HCT116 (cell line): ENCODE results near the gene DEFB127. TPM values are rescaled to one million over a fixed set of nuclear protein-coding genes. Genes with fewer than 3 reads are reported as not detected.
"Not testable (repeated sequence)": the region's sequence is repeated elsewhere in the genome, so short reads cannot be mapped to it uniquely, and the experiment has no call there.

Source experiments
- ATAC-seq: fragments of 200-7000 bp; cut with Tn5 transposase; 2 replicates; pipeline ENCODE4 v1.9.1; 2020; ENCODE audit warnings: mild to moderate bottlenecking, moderate library complexity
- BruUV-seq: library from RNA; stranded (reverse); fragments of 400-500 nt; replicated peaks from 2 replicates; lab custom pipeline; 2021; lab: Mats Ljungman, UMichigan
- CTCF ChIA-PET: fragments of 300-600 bp; sonication (Branson Sonifier 250); formaldehyde crosslinking; loops from one replicate; lab custom pipeline; 2021; ENCODE audit warnings: antibody characterized with exemption; lab: Charles Lee
- POLR2A ChIA-PET: fragments of 300-600, 350-600 bp; sonication (Branson Sonifier 250); formaldehyde crosslinking; loops from one replicate; lab custom pipeline; 2021; ENCODE audit warnings: antibody characterized with exemption; lab: Charles Lee
- RAD21 ChIA-PET, 2 experiments: fragments of 300-600 bp; sonication (Branson Sonifier 250); formaldehyde crosslinking; loops; one replicate each; lab custom pipeline; 2023; ENCODE audit warnings: low total read pairs in 2 of 2; ENCODE audit not compliant: uncharacterized antibody in 2 of 2, unreplicated experiment in 2 of 2, low non-redundant PET in 1 of 2; lab: Charles Lee
- DNase-seq: peaks from one replicate; pipeline ENCODE4 v3.0.0-alpha.2; 2010; ENCODE audit warnings: low read depth, low spot score
- H2AFZ ChIP-seq: fragments of 200-600 bp; shearing (Covaris generic), sonication (generic); 2 replicates; pipeline ENCODE4 v1.6.1; 2017; ENCODE audit warnings: low read depth, mixed run types, mixed read lengths, antibody characterized with exemption, low read length; ENCODE audit not compliant: poor library complexity, severe bottlenecking
- H3K27ac ChIP-seq: 2 replicates; pipeline ENCODE4 v1.5.1; 2012; ENCODE audit warnings: low read depth, low read length
- H3K27me3 ChIP-seq: fragments of 200-600 bp; sonication (generic); 2 replicates; pipeline ENCODE4 v1.6.1; 2016; ENCODE audit warnings: mixed run types, low read length, mixed read lengths; ENCODE audit not compliant: insufficient read depth
- H3K36me3 ChIP-seq, 2 experiments: fragments of 200-500 bp in 1 of 2; fragments of 200-600 bp in 1 of 2; sonication (Bioruptor generic) in 1 of 2; sonication (generic) in 1 of 2; 2 replicates each; pipeline versions ENCODE4 v1.5.1 to v1.6.1; 2014 to 2016; ENCODE audit warnings: low read length in 2 of 2, inconsistent platforms in 1 of 2, mixed read lengths in 1 of 2, mixed run types in 1 of 2; ENCODE audit not compliant: insufficient read depth in 2 of 2, control insufficient read depth in 1 of 2
- H3K4me1 ChIP-seq, 2 experiments: fragments of 200-600 bp in 1 of 2; sonication (generic) in 1 of 2; 2 replicates each; pipeline versions ENCODE4 v1.5.1 to v1.6.1; 2012 to 2017; ENCODE audit warnings: low read length in 2 of 2, inconsistent platforms in 1 of 2, mild to moderate bottlenecking in 1 of 2, mixed read lengths in 1 of 2, mixed run types in 1 of 2, moderate library complexity in 1 of 2; ENCODE audit not compliant: insufficient read depth in 2 of 2, control insufficient read depth in 1 of 2
- H3K4me2 ChIP-seq: fragments of 200-600 bp; sonication (generic); 2 replicates; pipeline ENCODE4 v1.6.1; 2017; ENCODE audit warnings: mixed run types, low read length, mixed read lengths
- H3K4me3 ChIP-seq, 2 experiments: fragments of 200-600 bp in 1 of 2; sonication (generic) in 1 of 2; replicated peaks in 1 of 2; 2 replicates each; pipeline ENCODE4 v1.5.1; 2011 to 2016; ENCODE audit warnings: low read length in 2 of 2, control low read depth in 1 of 2, low read depth in 1 of 2, mild to moderate bottlenecking in 1 of 2, mixed read lengths in 1 of 2, mixed run types in 1 of 2
- H3K79me2 ChIP-seq: fragments of 200-600 bp; sonication (generic); 2 replicates; pipeline ENCODE4 v1.6.1; 2017; ENCODE audit warnings: mild to moderate bottlenecking, mixed run types, low read length, moderate library complexity, mixed read lengths; ENCODE audit not compliant: insufficient read depth
- H3K9ac ChIP-seq: fragments of 200-600 bp; sonication (generic); 2 replicates; pipeline ENCODE4 v1.6.1; 2016; ENCODE audit warnings: low read length, mixed read lengths
- H3K9me2 ChIP-seq: fragments of 200-600 bp; sonication (generic), shearing (Covaris generic); 2 replicates; pipeline ENCODE4 v1.6.1; 2017; ENCODE audit warnings: mixed run types, mild to moderate bottlenecking, moderate library complexity; ENCODE audit not compliant: insufficient read depth
- H3K9me3 ChIP-seq, 2 experiments: fragments of 200-500 bp in 1 of 2; fragments of 200-600 bp in 1 of 2; sonication (Bioruptor generic) in 1 of 2; sonication (generic) in 1 of 2; 2 replicates each; pipeline ENCODE4 v1.6.1; 2014 to 2017; ENCODE audit warnings: low read length in 2 of 2, mixed read lengths in 2 of 2, inconsistent platforms in 1 of 2, low read depth in 1 of 2, mild to moderate bottlenecking in 1 of 2, mixed run types in 1 of 2, moderate library complexity in 1 of 2; ENCODE audit not compliant: control insufficient read depth in 1 of 2, insufficient read depth in 1 of 2
- H4K20me1 ChIP-seq: fragments of 200-600 bp; sonication (generic), shearing (Covaris generic); 2 replicates; pipeline ENCODE4 v1.6.1; 2017; ENCODE audit warnings: mixed run types, mild to moderate bottlenecking, moderate library complexity; ENCODE audit not compliant: insufficient read depth
- CEBPB ChIP-seq: IDR thresholded peaks from 2 replicates; pipeline ENCODE4 v1.6.1; 2012; ENCODE audit warnings: low read depth
- EGR1 ChIP-seq: IDR thresholded peaks from 2 replicates; pipeline ENCODE4 v1.6.1; 2012; ENCODE audit warnings: low read depth
- ELF1 ChIP-seq: IDR thresholded peaks from 2 replicates; pipeline ENCODE4 v1.6.1; 2012; ENCODE audit warnings: low read depth, borderline replicate concordance
- EZH2phosphoT487 ChIP-seq: fragments of 200-600 bp; IDR thresholded peaks from 2 replicates; pipeline ENCODE4 v1.6.1; 2018; ENCODE audit warnings: antibody characterized with exemption, borderline replicate concordance
- JUND ChIP-seq: IDR thresholded peaks from 2 replicates; pipeline ENCODE4 v1.6.1; 2012
- POLR2A ChIP-seq: IDR thresholded peaks from 2 replicates; pipeline ENCODE4 v1.7.0; 2011; ENCODE audit warnings: borderline replicate concordance; ENCODE audit not compliant: insufficient read depth, insufficient read length; ENCODE audit errors: extremely low read depth
- POLR2AphosphoS5 ChIP-seq: IDR thresholded peaks from 2 replicates; pipeline ENCODE4 v1.6.1; 2011; ENCODE audit warnings: mild to moderate bottlenecking, low read depth, low read length, moderate library complexity
- RAD21 ChIP-seq: IDR thresholded peaks from 2 replicates; pipeline ENCODE4 v1.6.1; 2012; ENCODE audit warnings: low read depth, mild to moderate bottlenecking
- SIN3A ChIP-seq: IDR thresholded peaks from 2 replicates; pipeline ENCODE4 v1.6.1; 2012; ENCODE audit warnings: low read depth
- SP1 ChIP-seq: IDR thresholded peaks from 2 replicates; pipeline ENCODE4 v1.6.1; 2012; ENCODE audit warnings: low read depth
- intact Hi-C: fragments of 100-400 bp; cut with micrococcal nuclease; formaldehyde crosslinking; loops from 2 replicates; pipeline ENCODE4 v1.10.0; 2022
- total RNA-seq: library from RNA; stranded (reverse); gene quantifications from one replicate; pipeline ENCODE4 v1.2.1, GENCODE V29; 2021; ENCODE audit not compliant: unreplicated experiment
- TF ChIP-seq, protein P1 (sequence below), 3 experiments: fragments of 200-600 bp in 1 of 3; sonication (generic) in 1 of 3; IDR thresholded peaks in 2 of 3; conservative IDR thresholded peaks in 1 of 3; 2 replicates each; pipeline ENCODE4 v1.5.1; 2012 to 2017; ENCODE audit warnings: low read depth in 2 of 3, low read length in 2 of 3, antibody characterized with exemption in 1 of 3, borderline replicate concordance in 1 of 3, control low read depth in 1 of 3, mild to moderate bottlenecking in 1 of 3, mixed read lengths in 1 of 3, mixed run types in 1 of 3, moderate library complexity in 1 of 3; ENCODE audit not compliant: insufficient read depth in 1 of 3

The DEFB127 gene
- total RNA-seq, 1 experiment from 2014 or later = not detected

DNA sequence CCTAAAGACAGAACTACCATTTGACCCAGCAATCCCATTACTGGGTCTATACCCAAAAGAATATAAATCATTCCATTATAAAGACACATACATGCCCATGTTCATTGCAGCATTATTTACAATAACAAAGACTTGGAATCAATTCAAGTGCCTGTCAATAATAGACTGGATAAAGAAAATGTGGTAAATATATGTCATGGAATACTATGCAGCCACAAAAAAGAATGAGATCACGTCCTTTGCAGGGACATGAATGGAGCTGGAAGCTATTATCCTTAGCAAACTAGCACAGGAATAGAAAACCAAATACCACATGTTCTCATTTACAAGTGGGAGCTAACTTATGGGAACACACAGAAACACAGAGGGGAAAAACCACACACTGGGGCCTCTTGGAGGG lies 41.0 kb downstream of the DEFB127 start:
- no TSS peak for BruUV-seq
- no peak overlapping the region for H3K4me2 ChIP-seq
- no peaks in the 10 kb centered on the region for H4K20me1 ChIP-seq
- H3K79me2 ChIP-seq = no peaks in the 10 kb centered on the region
- H3K4me1 ChIP-seq = no peaks in the 10 kb centered on the region
- CTCF ChIA-PET = no interaction called here
- H2AFZ ChIP-seq = no peak overlapping the region
- no peaks in the 10 kb centered on the region for H3K27me3 ChIP-seq
- H3K9ac ChIP-seq = no peak overlapping the region
- intact Hi-C loops = no loop called here
- TF ChIP-seq EGR1 (no peak), EZH2phosphoT487 (no peak), CEBPB (no peak), ELF1 (no peak)
- TF ChIP-seq, all 23 proteins: peak for 0
- H3K4me3 ChIP-seq = no peak overlapping the region
- ATAC-seq = no peak
- DNase-seq = no peak
- no peaks in the 10 kb centered on the region for H3K9me3 ChIP-seq
- H3K27ac ChIP-seq = no peak overlapping the region
- POLR2A ChIA-PET = no interaction called here
- no peaks in the 10 kb centered on the region for H3K9me2 ChIP-seq
- no peaks in the 10 kb centered on the region for H3K36me3 ChIP-seq
- RAD21 ChIA-PET = no interaction called here

DNA sequence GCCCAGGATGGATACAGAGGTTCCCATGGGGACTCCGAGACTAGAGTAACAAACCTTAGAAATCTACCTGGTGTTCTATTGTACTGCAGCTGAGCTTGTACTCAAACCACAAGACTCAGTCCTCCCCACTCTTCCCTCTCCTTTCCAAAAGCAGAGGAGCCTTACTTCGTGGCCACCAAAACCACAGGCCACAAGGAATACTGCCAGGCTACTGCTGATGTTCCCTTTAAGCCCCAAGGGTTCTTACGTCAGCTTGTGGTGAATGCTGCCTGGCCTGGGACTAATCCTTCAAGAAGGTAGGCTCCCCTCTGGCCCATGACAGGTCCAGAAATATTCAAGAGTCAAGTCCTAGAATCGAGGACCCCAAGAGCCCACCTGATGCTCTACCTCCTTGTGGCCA lies 42.7 kb downstream of the DEFB127 start:
- intact Hi-C loops = no loop called here
- ChIA-PET POLR2A (no interaction called here), RAD21 (no interaction called here), CTCF (no interaction called here)
- Histone ChIP-seq H3K4me1 (no peaks in the 10 kb centered on the region), H3K27me3 (no peaks in the 10 kb centered on the region), H3K27ac (no peak overlapping the region), H3K36me3 (no peaks in the 10 kb centered on the region), H2AFZ (no peak overlapping the region), H3K9me3 (no peaks in the 10 kb centered on the region), H4K20me1 (no peaks in the 10 kb centered on the region), H3K9ac (no peak overlapping the region), H3K4me2 (no peak overlapping the region)
- DNase-seq = no peak
- TF ChIP-seq RAD21 = no peak
- TF ChIP-seq SP1 = no peak
- no peak for TF ChIP-seq SIN3A
- TF ChIP-seq, protein P1, sequence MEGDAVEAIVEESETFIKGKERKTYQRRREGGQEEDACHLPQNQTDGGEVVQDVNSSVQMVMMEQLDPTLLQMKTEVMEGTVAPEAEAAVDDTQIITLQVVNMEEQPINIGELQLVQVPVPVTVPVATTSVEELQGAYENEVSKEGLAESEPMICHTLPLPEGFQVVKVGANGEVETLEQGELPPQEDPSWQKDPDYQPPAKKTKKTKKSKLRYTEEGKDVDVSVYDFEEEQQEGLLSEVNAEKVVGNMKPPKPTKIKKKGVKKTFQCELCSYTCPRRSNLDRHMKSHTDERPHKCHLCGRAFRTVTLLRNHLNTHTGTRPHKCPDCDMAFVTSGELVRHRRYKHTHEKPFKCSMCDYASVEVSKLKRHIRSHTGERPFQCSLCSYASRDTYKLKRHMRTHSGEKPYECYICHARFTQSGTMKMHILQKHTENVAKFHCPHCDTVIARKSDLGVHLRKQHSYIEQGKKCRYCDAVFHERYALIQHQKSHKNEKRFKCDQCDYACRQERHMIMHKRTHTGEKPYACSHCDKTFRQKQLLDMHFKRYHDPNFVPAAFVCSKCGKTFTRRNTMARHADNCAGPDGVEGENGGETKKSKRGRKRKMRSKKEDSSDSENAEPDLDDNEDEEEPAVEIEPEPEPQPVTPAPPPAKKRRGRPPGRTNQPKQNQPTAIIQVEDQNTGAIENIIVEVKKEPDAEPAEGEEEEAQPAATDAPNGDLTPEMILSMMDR (IDR thresholded peaks at IDR 0.05 in 2 of 3, conservative IDR thresholded peaks at IDR 0.05 in 1 of 3; ENCODE audit: borderline replicate concordance in 1 of 3, insufficient read depth in 1 of 3, low read depth in 2 of 3, low read length in 2 of 3) = no peak
- no peak for TF ChIP-seq POLR2A
- no peak for TF ChIP-seq JUND
- no peak for TF ChIP-seq POLR2AphosphoS5
- no peak for TF ChIP-seq EGR1
- TF ChIP-seq, all 23 proteins: peak for 0
- no TSS peak for BruUV-seq
- no peak for ATAC-seq
- Histone ChIP-seq H3K79me2 (no peaks in the 10 kb centered on the region), H3K9me2 (no peaks in the 10 kb centered on the region), H3K4me3 (no peak overlapping the region)

DNA sequence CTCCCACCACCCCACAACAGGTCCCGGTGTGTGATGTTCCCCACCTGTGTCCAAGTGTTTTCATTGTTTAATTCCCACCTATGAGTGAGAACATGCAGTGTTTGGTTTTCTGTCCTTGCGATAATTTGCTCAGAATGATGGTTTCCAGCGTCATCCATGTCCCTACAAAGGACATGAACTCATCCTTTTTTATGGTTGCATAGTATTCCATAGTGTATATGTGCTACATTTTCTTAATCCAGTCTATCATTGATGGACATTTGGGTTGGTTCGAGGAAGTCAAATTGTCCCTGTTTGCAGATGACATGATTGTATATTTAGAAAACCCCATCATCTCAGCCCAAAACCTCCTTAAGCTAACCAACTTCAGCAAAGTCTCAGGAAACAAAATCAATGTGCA lies 46.4 kb downstream of the DEFB127 start:
- BruUV-seq, intact Hi-C loops: not testable (repeated sequence)

More for the DNA sequence above, 46.4 kb downstream of the DEFB127 start:
- H3K4me2 ChIP-seq, H3K4me3 ChIP-seq, H3K9ac ChIP-seq, H3K27ac ChIP-seq, H3K9me2 ChIP-seq, H3K4me1 ChIP-seq, RAD21 ChIA-PET, H3K36me3 ChIP-seq, POLR2A ChIA-PET, H3K9me3 ChIP-seq, DNase-seq, CTCF ChIA-PET, ATAC-seq, H3K79me2 ChIP-seq, H2AFZ ChIP-seq, H3K27me3 ChIP-seq, H4K20me1 ChIP-seq: not testable (repeated sequence)
